CD4-positive, alpha-beta T cell (primary cell): ENCODE measurements around the gene UBE4B. TPM values are rescaled to one million over a fixed set of nuclear protein-coding genes. Genes with fewer than 3 reads are reported as not detected.
A peak's percentile ranks its signal among the peaks of the same experiment; 100 is the strongest.
"Not testable (repeated sequence)": the region's sequence is repeated elsewhere in the genome, so short reads cannot be mapped to it uniquely, and the experiment has no call there.

ENCODE experiments used
- ATAC-seq: fragments of 200-7000 bp; cut with Tn5 transposase; one replicate; pipeline ENCODE4 v1.10.0; 2022; ENCODE audit warnings: mild to moderate bottlenecking; ENCODE audit not compliant: poor library complexity
- CTCF ChIA-PET: fragments of 350-600 bp; sonication (Branson Sonifier 250); formaldehyde crosslinking; loops from one replicate; lab custom pipeline; 2021; ENCODE audit warnings: antibody characterized with exemption, inconsistent platforms; lab: Charles Lee
- POLR2A ChIA-PET: fragments of 350-600 bp; sonication (Branson Sonifier 250); formaldehyde crosslinking; loops from one replicate; lab custom pipeline; 2021; ENCODE audit warnings: antibody characterized with exemption, inconsistent platforms; lab: Charles Lee
- DNase-seq, 14 experiments: peaks; one replicate each; pipeline ENCODE4 v3.0.0-alpha.2; 2013 to 2020; ENCODE audit warnings: mixed read lengths in 2 of 14
- H3K27ac ChIP-seq, 2 donors: one replicate each; pipeline versions ENCODE4 v1.5.1 to v1.7.0; 2013; ENCODE audit warnings: low read length in 2 of 2, low read depth in 1 of 2, mild to moderate bottlenecking in 1 of 2
- H3K27me3 ChIP-seq, 2 experiments: 1 replicate in 1 of 2; 2 replicates in 1 of 2; pipeline versions ENCODE4 v1.6.1 to v1.7.0; 2013; ENCODE audit warnings: low read length in 2 of 2, control low read depth in 1 of 2, mild to moderate bottlenecking in 1 of 2, moderate library complexity in 1 of 2; ENCODE audit not compliant: insufficient read depth in 2 of 2, control insufficient read depth in 1 of 2
- H3K36me3 ChIP-seq: one replicate; pipeline ENCODE4 v1.6.1; 2013; ENCODE audit warnings: low read length, control low read depth; ENCODE audit not compliant: insufficient read depth
- H3K4me1 ChIP-seq: one replicate; pipeline ENCODE4 v1.6.1; 2013; ENCODE audit warnings: low read length, control low read depth; ENCODE audit not compliant: insufficient read depth
- H3K4me3 ChIP-seq: one replicate; pipeline ENCODE4 v1.5.1; 2013; ENCODE audit warnings: mild to moderate bottlenecking, low read length, moderate library complexity
- H3K9me3 ChIP-seq, 2 experiments: 1 replicate in 1 of 2; 2 replicates in 1 of 2; pipeline versions ENCODE4 v1.6.1 to v1.7.0; 2013; ENCODE audit warnings: low read length in 2 of 2, mild to moderate bottlenecking in 2 of 2, control low read depth in 1 of 2, moderate library complexity in 1 of 2; ENCODE audit not compliant: control insufficient read depth in 1 of 2, insufficient read depth in 1 of 2
- H3K27ac Mint-ChIP-seq: one replicate; pipeline ENCODE4 v1.8.0; 2020; ENCODE audit warnings: mixed read lengths
- H3K27me3 Mint-ChIP-seq: one replicate; pipeline ENCODE4 v1.8.0; 2021; ENCODE audit warnings: mixed read lengths
- H3K36me3 Mint-ChIP-seq: one replicate; pipeline ENCODE4 v1.8.0; 2021; ENCODE audit warnings: low read depth, mixed read lengths
- H3K4me1 Mint-ChIP-seq: one replicate; pipeline ENCODE4 v1.8.0; 2021; ENCODE audit warnings: low read depth, mixed read lengths
- H3K4me3 Mint-ChIP-seq: one replicate; pipeline ENCODE4 v1.8.0; 2020; ENCODE audit warnings: mild to moderate bottlenecking, mixed read lengths
- H3K9me3 Mint-ChIP-seq: one replicate; pipeline ENCODE4 v1.8.0; 2020; ENCODE audit warnings: mixed read lengths
- CTCF ChIP-seq: fragments of 200-600 bp; IDR thresholded peaks from one replicate; pipeline ENCODE4 v1.8.0; 2022; ENCODE audit warnings: antibody characterized with exemption, mild to moderate bottlenecking
- intact Hi-C, 2 experiments: fragments of 100-400 bp; cut with DNase I in 1 of 2; cut with micrococcal nuclease in 1 of 2; formaldehyde crosslinking; loops; one replicate each; pipeline versions ENCODE4 v1.15.1 to v1.9.0; 2023 to 2025; cut with DNase I, micrococcal nuclease
- total RNA-seq, 174 experiments: library from RNA in 2 of 174; stranded (reverse) in 2 of 174; gene quantifications; one replicate each; pipeline ENCODE4 v1.2.3 and lab custom pipeline; 2021 to 2026

UBE4B gene
- total RNA-seq, 2 experiments from 2014 or later, result 27.9 to 28.7 TPM

DNA sequence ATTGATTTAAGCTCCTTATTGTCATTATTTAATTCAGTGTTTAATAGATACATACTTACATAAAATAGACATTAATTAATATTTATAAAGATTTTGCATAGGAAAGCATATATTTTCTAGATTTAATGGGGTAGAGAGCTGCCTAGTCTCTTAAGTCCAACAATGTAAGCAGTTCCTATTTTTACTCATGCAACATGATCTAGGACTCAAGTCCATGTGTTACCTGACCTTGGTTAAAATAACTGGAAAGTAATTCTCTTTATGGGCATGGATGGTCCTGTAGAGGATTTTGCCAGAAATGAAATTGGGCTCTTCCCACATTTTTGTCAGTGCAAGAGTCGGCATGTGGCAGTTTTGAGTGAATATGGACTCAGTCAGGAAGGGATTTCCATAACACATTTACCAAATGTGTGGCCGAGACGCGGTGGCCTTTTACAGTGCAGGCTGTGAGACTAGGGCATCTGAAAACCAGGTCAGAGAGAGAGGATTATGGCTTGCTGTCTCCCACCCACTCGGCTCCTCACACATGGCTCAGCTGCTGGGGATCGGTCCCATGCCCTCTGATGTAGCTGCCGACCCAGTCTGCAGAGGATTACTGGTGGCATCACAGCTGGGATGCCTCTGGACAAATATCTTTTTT, 171.4 kb downstream of the UBE4B start:
- H3K4me3 ChIP-seq, result no peak overlapping the region
- H3K4me1 ChIP-seq, result no peaks in the 10 kb centered on the region
- H3K9me3 Mint-ChIP-seq, result no peaks in the 10 kb centered on the region
- H3K4me3 Mint-ChIP-seq, result no peak overlapping the region
- no peak for TF ChIP-seq CTCF
- peaks cover 5% of the 10 kb centered on the region for H3K27me3 Mint-ChIP-seq
- H3K36me3 Mint-ChIP-seq, result no peaks in the 10 kb centered on the region
- ChIA-PET POLR2A (no interaction called here), CTCF (no interaction called here)
- peaks cover under 1% of the 10 kb centered on the region for H3K4me1 Mint-ChIP-seq
- no peaks in the 10 kb centered on the region for H3K9me3 ChIP-seq
- ATAC-seq, result no peak
- peaks cover 0 to 2% of the 10 kb centered on the region in 2 experiments for H3K27me3 ChIP-seq
- no peaks in the 10 kb centered on the region for H3K36me3 ChIP-seq
- DNase-seq, result no peak
- intact Hi-C loops, result no loop called here
- H3K27ac Mint-ChIP-seq, result no peak overlapping the region
- no peak overlapping the region for H3K27ac ChIP-seq

- H3K4me1 Mint-ChIP-seq, H3K27me3 ChIP-seq, H3K9me3 Mint-ChIP-seq, H3K4me3 ChIP-seq, H3K4me1 ChIP-seq, POLR2A ChIA-PET, H3K36me3 ChIP-seq, CTCF ChIA-PET, H3K27me3 Mint-ChIP-seq, H3K4me3 Mint-ChIP-seq, H3K9me3 ChIP-seq, H3K27ac Mint-ChIP-seq, DNase-seq, ATAC-seq, intact Hi-C loops, H3K36me3 Mint-ChIP-seq, H3K27ac ChIP-seq: not testable (repeated sequence)
Measured at GRCh38 chr1:10205206-10205605, 172.4 kb downstream of the UBE4B start.

GRCh38 chr1:10207810-10208209, 175.1 kb downstream of the UBE4B start:
- peaks cover 4% of the 10 kb centered on the region for H3K27me3 Mint-ChIP-seq
- no peak overlapping the region for H3K27ac Mint-ChIP-seq
- Histone ChIP-seq H3K27me3 (no peaks in the 10 kb centered on the region), H3K9me3 (no peaks in the 10 kb centered on the region), H3K27ac (no peak overlapping the region), H3K4me1 (peaks cover 17% of the 10 kb centered on the region), H3K4me3 (no peak overlapping the region), H3K36me3 (no peaks in the 10 kb centered on the region)
- intact Hi-C loops, result no loop called here
- ATAC-seq (no peak), DNase-seq (no peak)
- no peak overlapping the region for H3K4me3 Mint-ChIP-seq
- H3K9me3 Mint-ChIP-seq, result no peaks in the 10 kb centered on the region
- H3K36me3 Mint-ChIP-seq, result peaks cover 8% of the 10 kb centered on the region
- peaks cover 24% of the 10 kb centered on the region for H3K4me1 Mint-ChIP-seq
- TF ChIP-seq CTCF, result no peak
- ChIA-PET CTCF (no interaction called here), POLR2A (no interaction called here)

DNA sequence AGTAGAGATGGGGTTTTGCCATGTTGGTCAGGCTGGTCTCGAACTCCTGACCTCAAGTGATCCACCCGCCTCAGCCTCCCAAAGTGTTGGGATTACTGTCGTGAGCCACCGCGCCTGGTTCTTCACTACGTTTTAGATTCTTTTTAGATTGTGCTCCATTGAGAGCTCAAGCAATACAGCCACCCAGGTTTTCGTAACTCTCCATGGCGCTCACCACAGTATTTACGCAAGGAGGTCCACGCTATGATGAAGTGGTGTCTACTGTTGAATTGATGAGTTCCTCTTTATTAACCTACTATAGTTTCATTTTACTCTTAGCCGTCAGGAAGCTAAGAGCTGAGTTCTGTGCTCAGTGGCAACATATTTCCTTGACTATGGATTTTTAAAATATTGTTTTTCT, 175.8 kb downstream of the UBE4B start:
- no peak overlapping the region for H3K27ac ChIP-seq
- ATAC-seq (no peak), DNase-seq (peak in 3 of 14 experiments; percentile 15 to 57 (median 48))
- H3K4me1 ChIP-seq, result peaks cover 17% of the 10 kb centered on the region
- no peak for TF ChIP-seq CTCF
- no peak overlapping the region for H3K4me3 ChIP-seq
- CTCF ChIA-PET, result interaction anchor here (0.6 to 2.4 kb wide), 3 partner anchors 221 to 683 kb away, joined by 3 to 18 read pairs (median 3); partner anchors contain the start of gene CENPS
- Mint-ChIP-seq H3K27ac (no peak overlapping the region), H3K4me3 (peak overlapping the region; percentile 94), H3K36me3 (peaks cover 8% of the 10 kb centered on the region), H3K9me3 (no peaks in the 10 kb centered on the region), H3K4me1 (peaks cover 30% of the 10 kb centered on the region), H3K27me3 (peaks cover 4% of the 10 kb centered on the region)
- intact Hi-C loops, result no loop called here
- no peaks in the 10 kb centered on the region for H3K27me3 ChIP-seq
- POLR2A ChIA-PET, result interaction anchor here (2.1 kb wide), 1 partner anchor 222 kb away, joined by 14 read pairs; the partner anchor contains the start of gene CENPS
- H3K36me3 ChIP-seq, result no peaks in the 10 kb centered on the region
- H3K9me3 ChIP-seq, result no peaks in the 10 kb centered on the region
